ENCODE data around the gene KANK4.
"Not testable (repeated sequence)": the region's sequence is repeated elsewhere in the genome, so short reads cannot be mapped to it uniquely, and the experiment has no call there.

KANK4 gene

DNA sequence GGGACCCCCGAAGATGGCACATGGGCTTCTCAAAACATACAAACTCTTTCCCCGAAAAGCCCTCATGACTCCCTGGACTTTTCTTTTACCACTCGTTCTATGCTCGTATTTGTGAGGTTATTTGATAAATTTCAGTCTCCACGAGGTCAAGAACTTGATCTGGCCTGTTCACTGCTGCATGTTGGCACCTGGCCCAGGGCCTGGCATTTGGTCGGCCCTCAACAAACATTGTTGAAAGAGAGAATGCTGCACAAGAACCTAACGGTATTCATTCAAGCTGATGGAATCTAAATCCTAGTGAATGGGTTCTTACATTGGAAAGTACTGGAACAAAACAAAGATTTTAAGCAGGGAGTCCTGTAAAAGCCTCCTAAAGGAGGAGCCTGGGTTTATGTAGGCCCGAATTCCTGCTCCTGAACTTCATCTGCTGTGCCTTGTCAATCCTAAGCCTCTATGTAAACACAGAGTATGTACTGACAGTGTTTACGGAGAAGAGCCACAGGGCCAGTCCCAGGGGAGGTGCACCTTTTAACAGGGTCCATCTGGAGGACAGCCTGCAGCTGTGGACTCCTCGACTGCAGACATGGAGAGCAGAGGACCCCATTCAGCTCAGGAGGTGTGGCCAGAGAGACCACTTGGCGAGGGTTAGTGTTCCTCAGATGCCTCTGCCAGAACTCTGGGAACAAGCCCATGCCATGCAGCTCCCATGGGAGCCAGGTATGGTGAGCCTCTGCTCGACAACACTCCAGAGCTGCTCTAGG, 77.7 kb downstream of the KANK4 start:
- no peak for DNase-seq (ENCODE audit: low read depth in 1 of 2, low spot score in 1 of 2)

DNA sequence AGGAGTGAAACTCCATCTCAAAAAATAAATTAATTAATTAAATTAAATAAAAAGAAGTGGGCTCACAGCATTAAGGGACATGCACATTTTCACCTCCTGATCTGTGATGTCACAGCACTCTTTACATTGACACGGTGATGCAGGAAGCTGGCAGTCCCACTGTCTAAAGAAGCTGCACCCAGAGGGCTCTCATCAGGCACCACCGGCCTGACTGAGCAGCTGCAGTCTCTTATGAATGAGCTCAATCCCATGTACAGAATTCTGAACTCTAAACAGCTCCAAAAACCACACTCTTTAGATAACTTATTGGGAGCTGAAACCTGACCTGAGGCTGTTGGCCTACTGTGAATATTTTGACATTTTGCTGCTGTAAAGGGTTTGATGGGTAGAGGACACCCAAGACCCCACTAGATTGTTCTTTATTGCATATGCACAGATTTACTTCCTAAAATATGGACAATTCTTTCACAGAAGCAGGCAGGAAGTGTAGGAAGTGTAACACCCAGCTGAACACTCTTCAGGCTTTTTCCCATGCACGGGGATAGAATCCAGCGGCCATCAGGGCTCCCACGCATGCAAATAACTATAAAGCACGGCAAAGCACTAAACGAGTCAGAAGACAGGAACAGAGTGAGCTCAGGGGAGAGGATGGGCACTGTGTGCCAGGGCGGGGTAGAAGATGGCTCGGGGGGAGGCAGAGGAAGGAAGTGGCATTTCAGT, 78.4 kb downstream of the KANK4 start:
- DNase-seq (ENCODE audit: low read depth in 1 of 2, low spot score in 1 of 2), result no peak

DNA sequence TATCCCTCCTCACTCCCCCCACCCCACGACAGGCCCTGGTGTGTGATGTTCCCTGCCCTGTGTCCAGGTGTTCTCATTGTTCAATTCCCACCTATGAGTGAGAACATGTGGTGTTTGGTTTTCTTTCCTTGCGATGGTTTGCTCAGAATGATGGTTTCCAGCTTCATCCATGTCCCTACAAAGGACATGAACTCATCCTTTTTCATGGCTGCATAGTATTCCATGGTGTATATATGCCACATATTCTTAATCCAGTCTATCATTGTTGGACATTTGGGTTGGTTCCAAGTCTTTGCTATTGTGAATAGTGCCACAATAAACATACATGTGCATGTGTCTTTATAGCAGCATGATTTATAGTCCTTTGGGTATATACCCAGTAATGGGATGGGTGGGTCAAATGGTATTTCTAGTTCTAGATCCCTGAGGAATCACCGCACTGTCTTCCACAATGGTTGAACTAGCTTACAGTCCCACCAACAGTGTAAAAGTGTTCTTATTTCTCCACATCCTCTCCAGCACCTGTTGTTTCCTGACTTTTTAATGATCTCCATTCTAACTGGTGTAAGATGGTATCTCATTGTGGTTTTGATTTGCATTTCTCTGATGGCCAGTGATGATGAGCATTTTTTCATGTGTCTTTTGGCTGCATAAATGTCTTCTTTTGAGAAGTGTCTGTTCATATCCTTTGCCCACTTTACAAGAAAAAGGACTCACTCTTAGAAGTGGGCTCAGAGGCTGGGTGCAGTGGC, 79.4 kb downstream of the KANK4 start:
- not testable (repeated sequence) for DNase-seq (ENCODE audit: low read depth in 1 of 2, low spot score in 1 of 2)

DNA sequence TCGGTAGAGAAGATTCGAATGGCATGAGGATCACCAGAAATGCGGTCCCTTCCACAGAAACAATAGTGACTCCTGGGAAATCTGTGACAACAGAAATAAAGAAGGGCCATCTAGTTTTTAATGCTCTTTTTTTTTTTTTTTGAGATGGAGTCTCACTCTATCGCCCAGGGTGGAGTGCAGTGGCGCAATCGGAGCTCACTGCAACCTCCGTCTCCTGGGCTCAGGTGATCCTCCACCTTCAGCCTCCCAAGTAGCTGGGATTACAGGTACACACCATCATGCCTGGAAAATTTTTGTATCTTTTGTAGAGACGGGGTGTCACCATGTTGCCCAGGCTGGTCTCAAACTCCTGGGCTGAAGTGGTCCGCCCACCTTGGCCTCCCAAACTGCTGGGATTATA, 80.7 kb downstream of the KANK4 start:
- DNase-seq (ENCODE audit: low read depth in 1 of 2, low spot score in 1 of 2), result no peak

DNA sequence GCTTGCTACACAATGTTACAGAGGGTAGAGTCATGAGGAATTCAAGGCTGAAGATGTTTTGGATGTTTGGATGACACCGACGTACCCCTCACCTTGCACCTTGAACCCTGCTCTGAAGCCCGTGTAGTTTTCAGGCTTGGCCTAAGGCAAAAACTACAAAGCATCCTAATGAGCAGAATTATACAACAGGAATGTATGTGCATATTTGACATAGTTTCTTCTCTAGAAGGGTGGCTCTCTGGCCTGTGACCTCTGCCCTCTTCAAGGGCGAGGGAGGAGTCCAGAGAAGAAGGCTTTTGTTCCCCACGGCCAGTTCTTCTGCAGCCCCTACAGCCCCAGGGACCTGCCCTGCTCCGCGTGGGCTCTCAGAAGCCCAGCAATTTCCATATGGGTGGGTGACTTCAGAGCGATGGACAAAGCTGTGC, 81.3 kb downstream of the KANK4 start:
- DNase-seq (ENCODE audit: low read depth in 1 of 2, low spot score in 1 of 2), result no peak

DNA sequence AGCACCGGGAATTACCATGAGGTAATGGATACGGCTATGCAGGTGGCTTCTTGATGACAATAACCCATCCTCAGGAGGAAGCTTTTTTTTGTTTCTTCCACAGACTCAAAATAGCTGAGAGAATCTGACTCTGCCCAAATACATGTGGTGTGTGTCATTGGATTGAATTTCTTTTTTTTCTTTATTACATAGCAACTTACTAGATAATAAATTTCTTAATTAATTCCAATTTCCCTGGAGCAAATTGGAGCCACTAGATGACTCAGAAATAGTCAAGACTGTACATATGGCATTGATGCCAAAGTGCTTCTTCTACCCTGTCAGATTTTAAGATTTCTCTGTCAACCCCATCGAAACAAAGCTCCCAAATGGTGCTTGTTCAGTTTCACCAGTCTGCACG, 81.9 kb downstream of the KANK4 start:
- DNase-seq (ENCODE audit: low read depth in 1 of 2, low spot score in 1 of 2), result no peak

DNA sequence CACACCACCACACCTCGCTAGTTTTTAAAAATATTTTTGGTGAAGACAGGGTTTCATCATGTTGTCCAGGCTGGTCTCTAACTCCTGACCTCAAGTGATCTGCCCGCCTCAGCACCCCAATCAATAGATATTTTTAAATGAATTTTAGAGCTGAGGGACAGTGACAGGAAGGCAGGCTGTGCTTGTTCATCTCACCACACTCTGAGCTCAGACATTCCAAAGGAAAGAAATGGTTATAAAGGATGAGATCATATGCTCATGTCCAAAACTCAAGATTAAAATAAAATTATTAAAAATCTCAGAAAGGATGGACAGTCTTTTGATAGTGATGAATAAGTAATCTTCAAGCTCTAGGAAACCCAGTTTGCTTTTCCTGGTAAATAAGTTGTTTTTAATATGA, 83.7 kb downstream of the KANK4 start:
- no peak for DNase-seq (ENCODE audit: low read depth in 1 of 2, low spot score in 1 of 2)

DNA sequence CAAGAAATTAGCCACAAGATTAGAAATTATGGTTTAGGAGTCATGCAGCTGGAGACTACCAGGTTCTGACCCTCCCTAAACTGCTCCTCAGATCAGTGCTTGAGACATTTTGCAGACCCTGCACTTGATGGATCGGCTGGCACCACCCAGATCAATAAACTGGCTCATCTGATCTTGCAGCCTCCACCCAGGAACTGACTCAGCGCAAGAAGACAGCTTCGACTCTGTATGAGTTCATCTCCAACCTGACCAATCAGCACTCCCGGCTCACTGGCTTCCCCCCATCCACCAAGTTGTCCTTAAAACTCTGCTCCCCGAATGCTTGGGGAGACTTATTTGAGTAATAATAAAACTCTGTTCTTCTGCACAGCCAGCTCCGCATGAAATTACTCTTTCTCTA, 84.5 kb downstream of the KANK4 start:
- no peak for DNase-seq (ENCODE audit: low read depth in 1 of 2, low spot score in 1 of 2)

DNA sequence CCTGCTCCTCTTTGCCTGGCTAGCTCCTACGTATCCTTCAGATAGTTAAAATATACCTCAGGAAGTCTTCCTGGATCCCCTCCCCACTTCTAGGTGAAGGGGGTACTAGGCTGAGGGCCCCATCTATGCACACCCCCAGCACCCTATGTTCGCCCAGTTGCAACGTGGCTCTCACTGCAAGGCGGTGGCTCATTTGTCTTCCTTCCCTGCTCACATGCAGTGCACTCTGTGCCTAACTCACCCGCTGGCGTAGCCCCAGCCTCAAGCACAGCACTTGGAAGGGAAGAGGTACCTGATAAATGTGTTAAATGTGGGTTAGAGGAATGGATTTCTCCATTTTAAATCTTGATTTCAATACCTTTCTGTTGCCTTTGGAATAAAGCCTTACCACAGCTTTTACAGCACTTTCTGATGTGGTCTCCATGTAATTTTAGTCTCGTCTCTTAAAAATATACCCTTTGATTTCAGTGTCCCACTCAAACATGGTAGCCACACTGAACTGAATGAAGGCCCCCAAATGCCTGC, 85.2 kb downstream of the KANK4 start:
- no peak for DNase-seq (ENCODE audit: low read depth in 1 of 2, low spot score in 1 of 2)

DNA sequence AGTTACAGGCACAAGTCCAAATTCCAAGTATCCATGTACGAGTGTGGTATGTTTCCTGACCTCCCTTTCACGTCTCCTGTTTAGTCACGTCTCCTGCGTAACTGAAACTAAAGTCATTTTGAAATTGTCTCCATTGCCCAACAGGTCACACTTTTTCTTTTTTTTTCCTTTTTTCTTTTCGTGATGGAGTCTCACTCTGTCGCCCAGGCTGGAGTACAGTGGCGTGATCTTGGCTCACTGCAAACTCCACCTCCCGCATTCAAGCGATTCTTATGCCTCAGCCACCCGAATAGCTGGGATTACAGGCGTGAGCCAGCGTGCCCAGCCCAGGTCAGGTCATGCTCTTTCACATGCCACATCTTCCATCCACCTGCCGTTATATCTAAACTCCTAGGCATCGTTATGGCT, 86.4 kb downstream of the KANK4 start:
- DNase-seq (ENCODE audit: low read depth in 1 of 2, low spot score in 1 of 2), result no peak

DNA sequence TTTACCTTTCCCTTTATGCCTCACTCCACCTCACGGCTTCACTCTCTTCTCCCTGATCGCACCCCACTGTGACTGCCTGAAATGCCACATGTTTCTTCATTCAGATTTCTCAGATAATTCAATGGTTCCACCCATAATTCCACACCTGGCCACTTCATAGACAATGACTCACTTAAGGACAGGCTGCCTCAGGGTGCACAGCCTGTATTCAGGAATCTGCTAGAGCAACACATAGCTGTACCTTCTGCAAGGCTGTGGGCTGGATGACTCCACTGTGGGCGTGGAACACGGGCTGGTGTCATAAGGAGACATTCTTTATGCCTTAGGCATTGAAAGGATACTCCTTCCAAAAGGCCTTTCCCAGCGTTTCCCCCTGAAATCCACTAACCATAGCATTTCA, 88.5 kb downstream of the KANK4 start:
- DNase-seq (ENCODE audit: low read depth in 1 of 2, low spot score in 1 of 2), result no peak

DNA sequence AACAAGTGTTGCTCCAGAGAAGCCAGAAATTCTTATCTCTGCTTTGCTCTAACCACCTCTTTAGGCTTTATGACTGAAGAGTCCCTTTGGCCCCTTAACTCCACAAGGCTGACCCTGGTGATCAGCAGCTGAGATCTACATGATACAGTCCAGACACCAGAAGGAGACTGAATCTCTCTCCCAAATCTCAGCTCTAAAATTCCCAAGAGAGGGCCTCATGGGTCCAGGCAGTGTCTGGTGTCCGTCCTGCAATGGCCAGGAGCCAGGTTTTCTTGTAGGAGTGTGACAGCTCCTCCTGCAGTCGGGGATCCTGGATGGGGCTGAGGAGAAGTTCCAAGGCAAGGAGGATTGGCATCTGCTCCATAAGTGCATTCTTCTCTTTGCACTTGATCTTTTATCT, 89.3 kb downstream of the KANK4 start:
- no peak for DNase-seq (ENCODE audit: low read depth in 1 of 2, low spot score in 1 of 2)

DNA sequence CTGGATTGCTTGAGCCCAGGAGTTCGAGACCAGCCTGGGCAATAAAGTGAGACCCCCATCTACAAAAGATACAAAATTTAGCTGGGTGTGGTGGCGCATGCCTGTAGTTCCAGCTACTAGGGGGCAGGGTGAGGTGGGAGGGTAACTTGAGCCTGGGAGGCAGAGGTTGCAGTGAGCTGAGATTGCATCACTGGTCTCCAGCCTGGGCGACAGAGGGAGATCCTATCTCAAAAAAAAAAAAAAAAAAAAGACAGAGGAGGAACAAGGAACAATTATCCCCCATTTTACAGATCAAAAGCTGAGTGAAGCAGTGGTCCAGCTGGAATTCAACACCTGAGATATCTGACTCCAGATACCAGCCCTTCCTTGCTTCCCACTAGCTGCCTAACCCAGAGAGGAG, 89.8 kb downstream of the KANK4 start:
- no peak for DNase-seq (ENCODE audit: low read depth in 1 of 2, low spot score in 1 of 2)

DNA sequence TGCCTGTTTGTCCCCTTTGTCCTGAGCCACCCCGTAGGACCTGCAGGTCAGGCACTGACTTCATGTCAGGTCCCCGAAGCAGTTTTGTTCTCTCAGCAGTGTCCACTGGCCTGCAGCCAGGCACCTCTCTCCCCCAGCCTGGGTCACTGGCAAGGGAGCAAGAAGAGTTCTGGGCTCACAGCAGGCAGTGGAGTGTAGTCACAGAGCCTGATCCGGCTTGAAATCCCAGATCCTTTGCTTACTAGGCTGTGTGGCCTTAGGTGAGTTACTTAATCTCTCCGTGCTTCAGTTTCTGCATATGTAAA, 90.4 kb downstream of the KANK4 start:
- no peak for DNase-seq (ENCODE audit: low read depth in 1 of 2, low spot score in 1 of 2)

DNA sequence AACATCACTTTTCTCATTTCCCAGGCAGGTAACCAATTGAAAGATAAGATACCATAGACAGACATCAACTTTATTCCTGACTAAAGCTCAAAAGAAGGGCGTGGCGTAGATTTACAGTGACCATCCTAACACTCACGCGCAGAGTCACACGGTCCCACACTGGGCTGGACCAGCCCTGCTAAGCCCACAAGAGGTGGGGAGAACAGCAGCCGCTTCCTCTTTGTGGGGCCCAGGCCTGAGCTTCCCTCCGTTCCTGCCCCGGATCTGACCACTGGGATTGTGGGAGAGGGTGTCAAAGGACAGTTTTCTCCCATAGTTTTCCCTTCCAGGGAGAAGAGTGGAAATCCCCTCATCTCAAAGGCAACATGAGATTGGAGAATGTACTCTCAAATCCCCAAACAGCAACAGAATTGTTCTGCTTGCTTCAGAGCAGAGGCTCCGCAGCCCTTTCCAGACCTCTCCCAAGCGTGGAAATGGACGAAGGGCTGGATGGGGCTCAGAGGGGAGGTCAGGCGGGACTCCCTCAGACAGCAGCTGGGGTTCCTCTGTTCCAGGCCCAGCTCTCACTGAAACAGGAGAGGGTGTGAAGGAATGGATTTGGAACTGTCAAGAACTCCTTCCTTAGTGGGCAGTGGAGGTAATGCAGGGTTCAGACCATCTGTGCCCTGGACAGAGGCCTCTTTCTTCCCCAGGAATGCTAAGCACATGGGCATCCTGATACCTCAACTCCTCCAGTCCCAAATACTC, 90.9 kb downstream of the KANK4 start:
- DNase-seq (ENCODE audit: low read depth in 1 of 2, low spot score in 1 of 2), result no peak

DNA sequence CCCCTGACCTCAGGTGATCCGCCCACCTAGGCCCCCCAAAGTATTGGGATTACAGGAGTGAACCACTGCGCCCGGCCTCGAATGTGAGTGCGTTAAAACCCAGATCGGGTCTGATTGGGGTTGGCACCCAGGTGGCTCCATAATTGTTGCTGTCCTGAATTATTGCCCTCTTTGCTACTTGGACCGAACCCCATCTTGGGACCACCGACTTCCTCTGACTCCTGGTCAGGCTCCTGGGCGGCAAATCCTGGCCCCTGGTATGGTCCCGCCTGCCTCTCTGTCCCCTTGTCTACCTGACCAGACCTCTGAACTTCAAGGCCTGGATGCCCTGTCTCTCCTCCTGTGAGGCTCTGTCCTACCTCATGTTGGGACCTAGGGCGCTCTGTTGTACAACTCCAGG, 91.7 kb downstream of the KANK4 start:
- DNase-seq (ENCODE audit: low read depth in 1 of 2, low spot score in 1 of 2), result no peak

DNA sequence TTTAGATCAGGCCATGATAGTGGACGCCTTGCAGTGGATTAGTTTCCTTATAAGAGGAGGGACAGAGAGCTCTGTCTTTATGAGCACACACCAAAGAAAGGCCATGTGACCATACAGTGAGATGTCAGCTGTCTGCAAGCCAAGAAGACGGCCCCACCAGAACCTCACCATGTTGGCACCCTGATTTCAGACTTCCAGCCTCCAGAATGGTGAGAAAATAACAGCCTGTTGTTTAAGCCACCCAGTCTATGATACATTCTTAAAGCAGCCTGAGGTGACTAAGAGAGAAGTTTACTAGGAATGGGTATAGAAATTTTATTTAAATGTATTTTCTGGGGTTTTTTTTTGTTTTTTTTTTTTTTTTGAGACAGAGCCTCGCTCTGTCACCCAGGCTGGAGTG, 95.1 kb downstream of the KANK4 start:
- DNase-seq (ENCODE audit: low read depth in 1 of 2, low spot score in 1 of 2), result no peak

DNA sequence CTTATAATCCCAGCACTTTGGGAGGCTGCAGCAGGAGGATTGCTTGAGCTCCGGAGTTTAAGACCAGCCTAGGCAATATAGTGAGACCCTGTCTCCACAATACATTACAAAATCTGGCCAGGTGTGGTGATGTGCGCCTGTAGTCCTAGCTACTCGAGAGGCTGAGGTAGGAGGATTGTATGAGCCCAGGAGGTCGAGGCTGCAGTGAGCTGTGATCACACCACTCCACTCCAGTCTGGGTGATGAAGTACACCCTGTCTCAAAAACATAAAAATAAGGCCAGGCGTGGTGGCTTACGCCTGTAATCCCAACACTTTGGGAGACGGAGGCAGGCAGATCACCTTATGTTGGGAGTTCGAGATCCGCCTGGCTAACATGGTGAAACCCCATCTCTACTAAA, 96.9 kb downstream of the KANK4 start:
- no peak for DNase-seq (ENCODE audit: low read depth in 1 of 2, low spot score in 1 of 2)

DNA sequence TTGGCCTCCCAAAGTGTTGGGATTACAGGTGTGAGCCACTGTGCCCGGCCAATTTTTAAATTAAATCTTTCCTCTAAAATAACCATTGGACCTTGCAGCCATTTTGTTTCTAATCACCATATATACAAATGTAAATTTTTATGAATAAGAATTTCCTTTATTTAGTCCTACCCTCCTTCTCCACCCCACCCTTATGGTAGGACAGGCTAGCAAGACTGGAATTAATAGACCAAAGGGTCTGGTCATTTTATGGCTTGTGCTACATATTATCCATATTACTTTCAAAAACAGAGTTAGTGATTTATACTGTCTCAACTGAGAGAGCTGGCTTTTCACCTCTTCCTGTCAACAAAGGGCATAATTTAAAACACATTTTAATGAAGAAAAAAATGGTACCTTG, 98.1 kb downstream of the KANK4 start:
- DNase-seq (ENCODE audit: low read depth in 1 of 2, low spot score in 1 of 2), result no peak

DNA sequence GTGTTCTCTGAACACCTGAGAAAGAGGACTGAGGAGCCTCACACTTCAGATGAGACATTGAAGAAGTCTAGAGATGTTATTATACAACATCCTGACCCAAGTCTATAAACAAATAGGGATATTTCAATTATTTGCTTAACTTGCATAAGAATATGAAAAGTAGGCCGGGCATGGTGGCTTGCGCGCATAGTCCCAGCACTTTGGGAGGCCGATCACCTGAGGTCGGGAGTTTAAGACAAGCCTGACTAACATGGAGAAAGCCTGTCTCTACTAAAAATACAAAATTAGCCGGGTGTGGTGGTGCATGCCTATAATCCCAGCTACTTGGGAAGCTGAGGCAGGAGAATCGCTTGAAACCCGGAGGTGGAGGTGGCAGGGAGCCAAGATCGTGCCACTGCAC, 98.8 kb downstream of the KANK4 start:
- DNase-seq (ENCODE audit: low read depth in 1 of 2, low spot score in 1 of 2), result not testable (repeated sequence)

DNA sequence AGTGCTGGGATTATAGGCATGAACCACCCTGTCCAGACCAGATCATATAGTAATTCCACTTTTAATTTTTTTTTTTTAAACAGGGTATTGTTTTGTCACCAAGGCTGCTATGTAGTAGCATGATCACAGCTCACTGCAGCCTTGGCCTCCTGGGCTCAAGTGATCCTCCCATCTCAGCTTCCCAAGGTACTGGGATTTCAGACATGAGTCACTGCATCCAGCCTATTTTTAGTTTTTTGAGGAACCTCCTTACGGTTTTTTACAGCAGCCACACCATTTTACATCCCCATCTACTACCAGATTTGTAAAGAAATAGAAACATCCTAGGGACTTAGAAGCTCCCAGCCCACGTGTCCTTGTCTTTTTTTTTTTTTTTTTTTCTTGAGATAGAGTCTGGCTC, 100.6 kb downstream of the KANK4 start:
- DNase-seq (ENCODE audit: low read depth in 1 of 2, low spot score in 1 of 2), result no peak

Data from activated T-helper 1 cell treated with anti-CD3 and anti-CD28 coated beads, Interleukin-2, amount 50 U/mL, for 16 hours (primary cell).